Smooth muscle cell (in vitro differentiated cells): ENCODE results near the gene NSMCE3. TPM values are rescaled to one million over a fixed set of nuclear protein-coding genes. Genes with fewer than 3 reads are reported as not detected.

Source experiments
- DNase-seq: peaks from one replicate; lab custom pipeline; 2025; ENCODE audit not compliant: unreplicated experiment; lab: John Stamatoyannopoulos, UW
- H2AFZ ChIP-seq: fragments of 200-600 bp; sonication (generic); 2 replicates; pipeline ENCODE4 v1.6.0; 2016; ENCODE audit warnings: antibody characterized with exemption, low read depth, mild to moderate bottlenecking
- H3F3A ChIP-seq: fragments of 200-600 bp; sonication (generic); 2 replicates; pipeline ENCODE4 v1.6.0; 2017; ENCODE audit warnings: antibody characterized with exemption, low read depth
- H3K27ac ChIP-seq: fragments of 200-600 bp; sonication (generic); 2 replicates; pipeline ENCODE4 v1.5.1; 2016; ENCODE audit warnings: low read depth, mild to moderate bottlenecking
- H3K27me3 ChIP-seq: fragments of 200-600 bp; sonication (generic); 2 replicates; pipeline ENCODE4 v1.6.1; 2016; ENCODE audit warnings: low read depth, mild to moderate bottlenecking
- H3K36me3 ChIP-seq: fragments of 200-600 bp; sonication (generic); 2 replicates; pipeline ENCODE4 v1.5.1; 2016; ENCODE audit warnings: low read depth
- H3K4me1 ChIP-seq: fragments of 200-600 bp; sonication (generic); 2 replicates; pipeline ENCODE4 v1.5.1; 2016; ENCODE audit warnings: low read depth
- H3K4me2 ChIP-seq: fragments of 200-600 bp; sonication (generic); 2 replicates; pipeline ENCODE4 v1.6.0; 2016; ENCODE audit warnings: mild to moderate bottlenecking
- H3K4me3 ChIP-seq: fragments of 200-600 bp; sonication (generic); 2 replicates; pipeline ENCODE4 v1.5.1; 2016; ENCODE audit warnings: mild to moderate bottlenecking
- H3K79me2 ChIP-seq: fragments of 200-600 bp; sonication (generic); 2 replicates; pipeline ENCODE4 v1.6.0; 2016; ENCODE audit warnings: low read depth, mild to moderate bottlenecking
- H3K9ac ChIP-seq: fragments of 200-600 bp; sonication (generic); 2 replicates; pipeline ENCODE4 v1.6.0; 2016; ENCODE audit warnings: low read depth
- H3K9me3 ChIP-seq: fragments of 200-600 bp; sonication (generic); replicated peaks from 2 replicates; pipeline ENCODE4 v1.5.1; 2016; ENCODE audit warnings: low read depth
- H4K20me1 ChIP-seq: fragments of 200-600 bp; sonication (generic); 2 replicates; pipeline ENCODE4 v1.6.0; 2016; ENCODE audit warnings: low read depth
- CTCF ChIP-seq: fragments of 200-600 bp; sonication (generic); IDR thresholded peaks from 2 replicates; pipeline ENCODE4 v1.5.1; 2017; ENCODE audit warnings: borderline replicate concordance, mild to moderate bottlenecking, antibody characterized with exemption; ENCODE audit not compliant: insufficient read depth, poor library complexity, severe bottlenecking
- WGBS: methylation state at CpG from one replicate; pipeline ENCODE4 v1.1.7; 2016; ENCODE audit warnings: low lambda C conversion rate; 5-methylcytosine and 5-hydroxymethylcytosine counted together
- polyA plus RNA-seq: library from polyadenylated mRNA; unstranded; fragments of >200 nt; fragmentation: Nextera tagmentation; extraction: Ambion mirVana; gene quantifications from 2 replicates; pipeline ENCODE4 v1.2.1, GENCODE V29; 2016
- total RNA-seq: library from RNA; depleted of rRNA; stranded (reverse); fragments of >200 nt; gene quantifications from 2 replicates; pipeline ENCODE4 v1.2.3, GENCODE V29; 2014

Gene NSMCE3
- total and polyA plus RNA-seq, 2 experiments from 2014 or later: 19.0 to 19.4 TPM

GRCh38 chr15:29244544-29244943 lies 25.1 kb downstream of the NSMCE3 start:
- no peak for TF ChIP-seq CTCF
- Histone ChIP-seq H3K4me3 (no peak overlapping the region), H3K4me1 (no peaks in the 10 kb centered on the region), H3K27me3 (no peaks in the 10 kb centered on the region), H4K20me1 (no peaks in the 10 kb centered on the region), H3F3A (no peaks in the 10 kb centered on the region), H2AFZ (no peak overlapping the region), H3K27ac (no peak overlapping the region), H3K4me2 (no peak overlapping the region), H3K9ac (no peak overlapping the region), H3K9me3 (no peaks in the 10 kb centered on the region), H3K79me2 (no peaks in the 10 kb centered on the region), H3K36me3 (no peaks in the 10 kb centered on the region)
- 96% methylated on average over 7 of the region's 7 CpGs for WGBS
- no peak for DNase-seq

GRCh38 chr15:29244123-29244522 lies 25.5 kb downstream of the NSMCE3 start:
- no peak overlapping the region for H3K4me2 ChIP-seq

GRCh38 chr15:29242456-29243242 lies 27.0 kb downstream of the NSMCE3 start:
- Histone ChIP-seq H3F3A (no peaks in the 10 kb centered on the region), H2AFZ (no peak overlapping the region), H3K27ac (no peak overlapping the region), H3K36me3 (no peaks in the 10 kb centered on the region), H4K20me1 (no peaks in the 10 kb centered on the region), H3K9me3 (no peaks in the 10 kb centered on the region), H3K27me3 (no peaks in the 10 kb centered on the region), H3K79me2 (no peaks in the 10 kb centered on the region), H3K4me1 (no peaks in the 10 kb centered on the region), H3K9ac (no peak overlapping the region), H3K4me3 (no peak overlapping the region), H3K4me2 (no peak overlapping the region)
- no peak for TF ChIP-seq CTCF
- WGBS: 88% methylated on average over 16 of the region's 16 CpGs
- DNase-seq: no peak

More at GRCh38 chr15:29244123-29244522, 25.5 kb downstream of the NSMCE3 start:
- H2AFZ ChIP-seq: no peak overlapping the region
- H3K4me1 ChIP-seq: no peaks in the 10 kb centered on the region
- no peak overlapping the region for H3K27ac ChIP-seq
- no peaks in the 10 kb centered on the region for H4K20me1 ChIP-seq
- no peaks in the 10 kb centered on the region for H3F3A ChIP-seq
- H3K4me3 ChIP-seq: no peak overlapping the region
- no peak for TF ChIP-seq CTCF
- H3K27me3 ChIP-seq: no peaks in the 10 kb centered on the region
- no peaks in the 10 kb centered on the region for H3K36me3 ChIP-seq
- H3K9ac ChIP-seq: no peak overlapping the region
- no peak for DNase-seq
- 94% methylated on average over 4 of the region's 4 CpGs for WGBS
- no peaks in the 10 kb centered on the region for H3K9me3 ChIP-seq
- no peaks in the 10 kb centered on the region for H3K79me2 ChIP-seq

- Histone ChIP-seq H2AFZ (no peak overlapping the region), H3K27ac (no peak overlapping the region), H3K36me3 (no peaks in the 10 kb centered on the region), H3K79me2 (no peaks in the 10 kb centered on the region), H3K4me3 (no peak overlapping the region), H3K4me2 (no peak overlapping the region), H3F3A (no peaks in the 10 kb centered on the region), H4K20me1 (no peaks in the 10 kb centered on the region), H3K27me3 (no peaks in the 10 kb centered on the region), H3K4me1 (no peaks in the 10 kb centered on the region), H3K9me3 (no peaks in the 10 kb centered on the region), H3K9ac (no peak overlapping the region)
- WGBS: 92% methylated on average over 1 of the region's 1 CpG
- no peak for DNase-seq
- TF ChIP-seq CTCF: no peak
These were observed 28.4 kb downstream of the NSMCE3 start for GRCh38 chr15:29241207-29241606.
